Nephron progenitor cell (in vitro differentiated cells): Measurements from ENCODE around the gene RPH3AL.
"Not testable (repeated sequence)": the region's sequence is repeated elsewhere in the genome, so short reads cannot be mapped to it uniquely, and the experiment has no call there.

ENCODE experiments used
- DNase-seq: peaks from one replicate; pipeline ENCODE4 v3.0.0; 2021
- H3K27ac Mint-ChIP-seq: 2 replicates; pipeline ENCODE4 v1.8.0; 2021; ENCODE audit warnings: mild to moderate bottlenecking, moderate library complexity, mixed read lengths
- H3K27me3 Mint-ChIP-seq: 2 replicates; pipeline ENCODE4 v1.8.0; 2021; ENCODE audit warnings: mild to moderate bottlenecking, low read depth, mixed read lengths; ENCODE audit not compliant: poor library complexity
- H3K36me3 Mint-ChIP-seq: 2 replicates; pipeline ENCODE4 v1.8.0; 2021; ENCODE audit warnings: low read depth, mixed read lengths
- H3K4me1 Mint-ChIP-seq: 2 replicates; pipeline ENCODE4 v1.8.0; 2021; ENCODE audit warnings: mixed read lengths
- H3K4me3 Mint-ChIP-seq: 2 replicates; pipeline ENCODE4 v1.8.0; 2021; ENCODE audit warnings: mild to moderate bottlenecking, moderate library complexity, mixed read lengths
- H3K9me3 Mint-ChIP-seq: 2 replicates; pipeline ENCODE4 v1.8.0; 2021; ENCODE audit warnings: mild to moderate bottlenecking, moderate library complexity, mixed read lengths
- TF ChIP-seq, protein P1 (sequence below): fragments of 200-600 bp; sonication (generic); IDR thresholded peaks from 2 replicates; pipeline ENCODE4 v1.5.0; 2021; ENCODE audit warnings: antibody characterized with exemption

RPH3AL gene

GRCh38 chr17:322006-322780 is 30.4 kb downstream of the RPH3AL start:
- peak overlapping the region; percentile 41 for H3K27ac Mint-ChIP-seq
- TF ChIP-seq, protein P1, sequence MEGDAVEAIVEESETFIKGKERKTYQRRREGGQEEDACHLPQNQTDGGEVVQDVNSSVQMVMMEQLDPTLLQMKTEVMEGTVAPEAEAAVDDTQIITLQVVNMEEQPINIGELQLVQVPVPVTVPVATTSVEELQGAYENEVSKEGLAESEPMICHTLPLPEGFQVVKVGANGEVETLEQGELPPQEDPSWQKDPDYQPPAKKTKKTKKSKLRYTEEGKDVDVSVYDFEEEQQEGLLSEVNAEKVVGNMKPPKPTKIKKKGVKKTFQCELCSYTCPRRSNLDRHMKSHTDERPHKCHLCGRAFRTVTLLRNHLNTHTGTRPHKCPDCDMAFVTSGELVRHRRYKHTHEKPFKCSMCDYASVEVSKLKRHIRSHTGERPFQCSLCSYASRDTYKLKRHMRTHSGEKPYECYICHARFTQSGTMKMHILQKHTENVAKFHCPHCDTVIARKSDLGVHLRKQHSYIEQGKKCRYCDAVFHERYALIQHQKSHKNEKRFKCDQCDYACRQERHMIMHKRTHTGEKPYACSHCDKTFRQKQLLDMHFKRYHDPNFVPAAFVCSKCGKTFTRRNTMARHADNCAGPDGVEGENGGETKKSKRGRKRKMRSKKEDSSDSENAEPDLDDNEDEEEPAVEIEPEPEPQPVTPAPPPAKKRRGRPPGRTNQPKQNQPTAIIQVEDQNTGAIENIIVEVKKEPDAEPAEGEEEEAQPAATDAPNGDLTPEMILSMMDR: no peak
- peaks cover 3% of the 10 kb centered on the region for H3K27me3 Mint-ChIP-seq
- H3K36me3 Mint-ChIP-seq: peaks cover 37% of the 10 kb centered on the region
- H3K9me3 Mint-ChIP-seq: peaks cover 17% of the 10 kb centered on the region
- DNase-seq: peak; percentile 29
- peak overlapping the region; percentile 61 for H3K4me3 Mint-ChIP-seq
- H3K4me1 Mint-ChIP-seq: peaks cover 58% of the 10 kb centered on the region

GRCh38 chr17:321386-321941 is 31.1 kb downstream of the RPH3AL start:
- H3K4me3 Mint-ChIP-seq: peak overlapping the region; percentile 63
- H3K9me3 Mint-ChIP-seq: peaks cover 25% of the 10 kb centered on the region
- peaks cover 3% of the 10 kb centered on the region for H3K27me3 Mint-ChIP-seq
- peaks cover 51% of the 10 kb centered on the region for H3K4me1 Mint-ChIP-seq
- no peak for DNase-seq
- H3K27ac Mint-ChIP-seq: peak overlapping the region; percentile 41
- H3K36me3 Mint-ChIP-seq: peaks cover 40% of the 10 kb centered on the region
- TF ChIP-seq, protein P1: no peak

DNA sequence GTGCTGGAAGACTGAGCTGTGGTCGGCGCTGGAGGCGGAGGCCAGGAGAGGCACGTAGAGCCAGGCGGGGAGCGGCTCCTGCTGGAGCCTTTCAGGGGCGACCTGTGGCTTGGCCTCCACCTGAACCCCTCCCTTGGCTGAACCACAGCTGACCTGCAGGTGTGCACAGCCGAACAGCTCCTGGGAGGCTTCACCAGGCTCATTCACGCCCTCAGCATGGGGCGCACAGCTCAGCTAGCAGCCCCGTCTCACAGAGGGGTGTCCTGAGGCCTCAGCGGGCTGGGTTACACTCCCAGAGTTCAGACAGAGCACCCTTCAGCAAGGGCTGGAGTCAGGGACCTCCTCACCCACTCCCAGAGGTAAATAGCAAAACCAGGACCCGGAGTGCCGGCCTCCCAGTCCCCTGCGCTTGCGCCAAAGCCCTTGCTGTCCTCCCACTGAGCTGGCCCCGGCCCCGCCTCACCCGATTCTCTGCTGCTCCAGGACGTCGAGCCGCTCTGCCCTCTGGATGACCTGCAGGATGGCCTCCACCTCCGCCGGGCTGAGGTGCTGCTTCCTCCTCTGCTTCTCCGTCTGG is 31.7 kb downstream of the RPH3AL start:
- H3K27me3 Mint-ChIP-seq: peaks cover 3% of the 10 kb centered on the region
- DNase-seq: peak; percentile 84
- TF ChIP-seq, protein P1: no peak
- peaks cover 45% of the 10 kb centered on the region for H3K36me3 Mint-ChIP-seq
- H3K4me1 Mint-ChIP-seq: peaks cover 46% of the 10 kb centered on the region
- peak overlapping the region; percentile 67 for H3K4me3 Mint-ChIP-seq
- H3K27ac Mint-ChIP-seq: no peak overlapping the region
- H3K9me3 Mint-ChIP-seq: peaks cover 30% of the 10 kb centered on the region

GRCh38 chr17:320139-320538 is 32.5 kb downstream of the RPH3AL start:
- peaks cover 38% of the 10 kb centered on the region for H3K9me3 Mint-ChIP-seq
- TF ChIP-seq, protein P1: no peak
- H3K4me1 Mint-ChIP-seq: peaks cover 38% of the 10 kb centered on the region
- H3K4me3 Mint-ChIP-seq: peak overlapping the region; percentile 67
- H3K27me3 Mint-ChIP-seq: peaks cover 3% of the 10 kb centered on the region
- H3K27ac Mint-ChIP-seq: no peak overlapping the region
- peaks cover 47% of the 10 kb centered on the region for H3K36me3 Mint-ChIP-seq
- DNase-seq: no peak

DNA sequence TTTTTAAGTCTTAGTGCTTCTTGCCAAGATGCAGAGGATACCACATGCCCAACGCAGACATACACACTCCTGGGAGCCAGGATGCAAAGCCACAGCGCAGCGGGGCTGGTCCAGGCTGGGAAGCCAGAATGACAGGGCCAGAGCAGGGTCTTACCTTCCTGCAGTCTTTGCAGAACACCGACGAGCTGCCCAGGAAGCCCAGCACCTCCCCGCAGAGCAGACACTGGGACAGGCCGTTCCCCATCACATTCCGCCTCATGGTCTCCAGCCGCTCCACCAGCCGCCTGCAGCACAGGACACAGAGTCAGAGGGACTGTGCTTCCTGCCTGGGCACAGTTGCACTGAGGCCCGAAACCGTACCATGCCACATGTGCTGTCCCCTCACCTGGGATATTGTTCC is 33.3 kb downstream of the RPH3AL start:
- Mint-ChIP-seq H3K9me3 (peaks cover 43% of the 10 kb centered on the region), H3K4me1 (peaks cover 32% of the 10 kb centered on the region), H3K36me3 (peaks cover 53% of the 10 kb centered on the region), H3K27me3 (peaks cover 3% of the 10 kb centered on the region), H3K27ac (no peak overlapping the region), H3K4me3 (no peak overlapping the region)
- DNase-seq: no peak
- TF ChIP-seq, protein P1: no peak

DNA sequence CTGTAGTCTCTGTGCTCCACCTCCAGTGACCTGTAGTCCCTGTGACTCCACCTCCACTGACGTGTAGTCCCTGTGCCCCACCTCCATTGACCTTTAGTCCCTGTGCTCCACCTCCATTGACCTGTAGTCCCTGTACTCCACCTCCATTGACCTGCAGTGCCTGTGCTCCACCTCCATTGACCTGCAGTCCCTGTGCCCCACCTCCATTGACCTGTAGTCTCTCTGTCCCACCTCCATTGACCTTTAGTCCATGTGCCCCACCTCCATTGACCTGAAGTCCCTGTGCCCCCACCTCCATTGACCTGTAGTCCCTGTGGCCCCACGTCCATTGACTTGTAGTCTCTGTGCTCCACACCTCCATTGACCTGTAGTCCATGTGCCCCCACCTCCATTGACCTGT is 35.5 kb downstream of the RPH3AL start:
- not testable (repeated sequence) for H3K27me3 Mint-ChIP-seq, H3K4me3 Mint-ChIP-seq, H3K27ac Mint-ChIP-seq, DNase-seq
- Mint-ChIP-seq H3K9me3 (peaks cover 43% of the 10 kb centered on the region), H3K36me3 (peaks cover 54% of the 10 kb centered on the region), H3K4me1 (peaks cover 23% of the 10 kb centered on the region)

DNA sequence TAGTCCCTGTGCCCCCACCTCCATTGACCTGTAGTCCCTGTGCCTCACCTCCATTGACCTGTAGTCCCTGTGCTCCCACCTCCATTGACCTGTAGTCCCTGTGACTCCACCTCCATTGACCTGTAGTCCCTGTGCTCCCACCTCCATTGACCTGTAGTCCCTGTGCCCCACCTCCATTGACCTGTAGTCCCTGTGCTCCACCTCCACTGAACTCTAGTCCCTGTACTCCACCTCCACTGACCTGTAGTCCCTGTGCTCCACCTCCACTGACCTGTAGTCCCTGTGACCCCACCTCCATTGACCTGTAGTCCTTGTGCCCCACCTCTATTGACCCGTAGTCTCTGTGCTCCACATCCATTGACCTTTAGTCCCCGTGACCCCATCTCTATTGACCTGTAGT is 37.2 kb downstream of the RPH3AL start:
- not testable (repeated sequence) for H3K4me3 Mint-ChIP-seq

DNA sequence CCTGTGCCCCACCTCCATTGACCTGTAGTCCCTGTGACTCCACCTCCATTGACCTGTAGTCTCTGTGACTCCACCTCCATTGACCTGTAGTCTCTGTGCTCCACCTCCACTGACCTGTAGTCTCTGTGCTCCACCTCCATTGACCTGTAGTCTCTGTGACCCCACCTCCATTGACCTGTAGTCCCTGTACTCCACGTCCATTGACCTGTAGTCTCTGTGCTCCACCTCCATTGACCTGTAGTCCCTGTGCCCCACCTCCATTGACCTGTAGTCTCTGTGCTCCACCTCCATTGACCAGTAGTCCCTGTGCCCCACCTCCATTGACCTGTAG is 38.0 kb downstream of the RPH3AL start:
- peaks cover 22% of the 10 kb centered on the region for H3K4me1 Mint-ChIP-seq
- not testable (repeated sequence) for H3K4me3 Mint-ChIP-seq, DNase-seq, H3K27ac Mint-ChIP-seq, H3K27me3 Mint-ChIP-seq
- H3K9me3 Mint-ChIP-seq: peaks cover 43% of the 10 kb centered on the region
- H3K36me3 Mint-ChIP-seq: peaks cover 52% of the 10 kb centered on the region

More for the DNA sequence above, 37.2 kb downstream of the RPH3AL start:
- Mint-ChIP-seq H3K9me3 (peaks cover 43% of the 10 kb centered on the region), H3K4me1 (peaks cover 23% of the 10 kb centered on the region), H3K36me3 (peaks cover 54% of the 10 kb centered on the region)
- DNase-seq, H3K27me3 Mint-ChIP-seq, H3K27ac Mint-ChIP-seq: not testable (repeated sequence)
